ENCODE results near the gene FAM222A.

The FAM222A gene

GRCh38 chr12:109713187-109714070, at the start of gene FAM222A:
FAM222A (plus strand) TSS chr12:109713825; CDS start chr12:109744147, 30,322 bp downstream.
- DNase-seq (ENCODE audit: low read depth): peak; percentile 71
- peak within 1 kb of the TSS; percentile 40 for H3K4me3 ChIP-seq (ENCODE audit: control insufficient read depth, low read depth, low read length)
- no peak for TF ChIP-seq CTCF (IDR thresholded peaks at IDR 0.05; ENCODE audit: control insufficient read depth, insufficient read depth, low read depth, low read length, missing control alignments)

GRCh38 chr12:109664402-109664801, 49.2 kb upstream of the FAM222A start:
- TF ChIP-seq CTCF (IDR thresholded peaks at IDR 0.05; ENCODE audit: control insufficient read depth, insufficient read depth, low read depth, low read length, missing control alignments): no peak
- H3K4me3 ChIP-seq (ENCODE audit: control insufficient read depth, low read depth, low read length): no peak overlapping the region
- no peak for DNase-seq (ENCODE audit: low read depth)

- no peak for TF ChIP-seq CTCF (IDR thresholded peaks at IDR 0.05; ENCODE audit: control insufficient read depth, insufficient read depth, low read depth, low read length, missing control alignments)
- no peak for DNase-seq (ENCODE audit: low read depth)
- no peak overlapping the region for H3K4me3 ChIP-seq (ENCODE audit: control insufficient read depth, low read depth, low read length)
These were observed 47.6 kb upstream of the FAM222A start for GRCh38 chr12:109666068-109666467.

- DNase-seq (ENCODE audit: low read depth): no peak
- no peak for TF ChIP-seq CTCF (IDR thresholded peaks at IDR 0.05; ENCODE audit: control insufficient read depth, insufficient read depth, low read depth, low read length, missing control alignments)
- H3K4me3 ChIP-seq (ENCODE audit: control insufficient read depth, low read depth, low read length): no peak overlapping the region
These were observed 42.9 kb upstream of the FAM222A start for GRCh38 chr12:109670731-109671130.

- no peak for TF ChIP-seq CTCF (IDR thresholded peaks at IDR 0.05; ENCODE audit: control insufficient read depth, insufficient read depth, low read depth, low read length, missing control alignments)
- no peak for DNase-seq (ENCODE audit: low read depth)
- no peak overlapping the region for H3K4me3 ChIP-seq (ENCODE audit: control insufficient read depth, low read depth, low read length)
These were observed 42.1 kb upstream of the FAM222A start for GRCh38 chr12:109671502-109671901.

- H3K4me3 ChIP-seq (ENCODE audit: control insufficient read depth, low read depth, low read length): no peak overlapping the region
- TF ChIP-seq CTCF (IDR thresholded peaks at IDR 0.05; ENCODE audit: control insufficient read depth, insufficient read depth, low read depth, low read length, missing control alignments): no peak
- no peak for DNase-seq (ENCODE audit: low read depth)
These were observed 40.2 kb upstream of the FAM222A start for GRCh38 chr12:109673379-109673778.
